Astrocyte of the cerebellum (primary cell): ENCODE data around the gene ST14.

ENCODE experiments used
- DNase-seq: peaks from one replicate; pipeline ENCODE4 v3.0.0-alpha.2; 2011; ENCODE audit warnings: low read depth
- H3K4me3 ChIP-seq: 2 replicates; pipeline ENCODE4 v1.5.1; 2011; ENCODE audit warnings: mild to moderate bottlenecking, low read depth, low read length, moderate library complexity
- CTCF ChIP-seq: IDR thresholded peaks from 2 replicates; pipeline ENCODE4 v1.5.1; 2012; ENCODE audit warnings: low read length, low read depth, moderate library complexity, mild to moderate bottlenecking; ENCODE audit errors: missing control alignments
- in situ Hi-C: cut with HindIII; loops from 2 replicates; pipeline ENCODE4 v1.10.0; 2017; ENCODE audit warnings: low sequenced_read_pairs

Gene ST14

GRCh38 chr11:130209128-130209932 is 49.7 kb downstream of the ST14 start:
- in situ Hi-C loops, result loop anchor here (25.0 kb wide), 2 partner anchors 178 to 678 kb away; no protein-coding TSS in a partner anchor
- no peak for DNase-seq
- H3K4me3 ChIP-seq, result no peak overlapping the region
- no peak for TF ChIP-seq CTCF

- no peak overlapping the region for H3K4me3 ChIP-seq
- TF ChIP-seq CTCF, result no peak
- in situ Hi-C loops, result loop anchor here (25.0 kb wide), 2 partner anchors 177 to 677 kb away; no protein-coding TSS in a partner anchor
- no peak for DNase-seq
Observed at GRCh38 chr11:130209954-130210854, 50.6 kb downstream of the ST14 start.

- in situ Hi-C loops, result loop anchor here (25.0 kb wide), 2 partner anchors 176 to 676 kb away; no protein-coding TSS in a partner anchor
- TF ChIP-seq CTCF, result no peak
- no peak for DNase-seq
Observed at GRCh38 chr11:130211144-130211543, 51.6 kb downstream of the ST14 start.

GRCh38 chr11:130211781-130212401 is 52.3 kb downstream of the ST14 start:
- H3K4me3 ChIP-seq, result no peak overlapping the region
- in situ Hi-C loops, result loop anchor here (25.0 kb wide), 2 partner anchors 175 to 675 kb away; no protein-coding TSS in a partner anchor
- no peak for DNase-seq
- TF ChIP-seq CTCF, result no peak

More at GRCh38 chr11:130211144-130211543, 51.6 kb downstream of the ST14 start:
- H3K4me3 ChIP-seq, result no peak overlapping the region

GRCh38 chr11:130212431-130212961 is 52.9 kb downstream of the ST14 start:
- no peak for TF ChIP-seq CTCF
- no peak for DNase-seq
- H3K4me3 ChIP-seq, result no peak overlapping the region
- in situ Hi-C loops, result loop anchor here (25.0 kb wide), 2 partner anchors 175 to 675 kb away; no protein-coding TSS in a partner anchor
